H9 (cell line): Measurements from ENCODE around the gene CCNY. TPM values are rescaled to one million over a fixed set of nuclear protein-coding genes. Genes with fewer than 3 reads are reported as not detected.

ENCODE experiments used
- DNase-seq: peaks from one replicate; pipeline ENCODE4 v3.0.0-alpha.2; 2017
- H2AFZ ChIP-seq: one replicate; pipeline ENCODE4 v1.6.1; 2013; ENCODE audit warnings: mild to moderate bottlenecking, low read length, control low read depth, moderate library complexity
- H2AK5ac ChIP-seq: 2 replicates; pipeline ENCODE4 v1.6.1; 2013; ENCODE audit warnings: low read length, control low read depth, mixed read lengths; ENCODE audit not compliant: insufficient read length
- H2BK120ac ChIP-seq: one replicate; pipeline ENCODE4 v1.6.1; 2013; ENCODE audit warnings: low read depth, mild to moderate bottlenecking, low read length, control low read depth, inconsistent platforms; ENCODE audit not compliant: poor library complexity, severe bottlenecking
- H2BK12ac ChIP-seq: 2 replicates; pipeline ENCODE4 v1.6.1; 2013; ENCODE audit warnings: low read length, control low read depth, mixed read lengths, low read depth; ENCODE audit not compliant: insufficient read length
- H2BK15ac ChIP-seq: 2 replicates; pipeline ENCODE4 v1.6.1; 2013; ENCODE audit warnings: low read depth, low read length, control low read depth
- H2BK20ac ChIP-seq: one replicate; pipeline ENCODE4 v1.6.1; 2013; ENCODE audit warnings: low read depth, mild to moderate bottlenecking, low read length, control low read depth, inconsistent platforms; ENCODE audit not compliant: poor library complexity, severe bottlenecking
- H2BK5ac ChIP-seq: 2 replicates; pipeline ENCODE4 v1.6.1; 2013; ENCODE audit warnings: low read length, control low read depth, mixed read lengths; ENCODE audit not compliant: insufficient read length
- H3K14ac ChIP-seq: 2 replicates; pipeline ENCODE4 v1.6.1; 2013; ENCODE audit warnings: low read length, control low read depth; ENCODE audit not compliant: insufficient read depth
- H3K18ac ChIP-seq: 2 replicates; pipeline ENCODE4 v1.6.1; 2013; ENCODE audit warnings: low read depth, mild to moderate bottlenecking, mixed read lengths, low read length, control low read depth; ENCODE audit not compliant: insufficient read length
- H3K23ac ChIP-seq: 2 replicates; pipeline ENCODE4 v1.6.1; 2013; ENCODE audit warnings: low read length, control low read depth, mixed read lengths, low read depth; ENCODE audit not compliant: insufficient read length
- H3K23me2 ChIP-seq: 2 replicates; pipeline ENCODE4 v1.6.1; 2013; ENCODE audit warnings: low read depth, mild to moderate bottlenecking, mixed read lengths, low read length, control low read depth; ENCODE audit not compliant: insufficient read length, poor library complexity, severe bottlenecking
- H3K27ac ChIP-seq: 2 replicates; pipeline ENCODE4 v1.5.1; 2013; ENCODE audit warnings: low read length, control low read depth, mixed read lengths, low read depth; ENCODE audit not compliant: insufficient read length
- H3K27me3 ChIP-seq: 2 replicates; pipeline ENCODE4 v1.6.1; 2013; ENCODE audit warnings: low read length, control low read depth, inconsistent platforms; ENCODE audit not compliant: insufficient read depth
- H3K4ac ChIP-seq: 2 replicates; pipeline ENCODE4 v1.6.1; 2013; ENCODE audit warnings: low read depth, mild to moderate bottlenecking, control low read depth, inconsistent platforms, low read length, moderate library complexity
- H3K4me1 ChIP-seq: 2 replicates; pipeline ENCODE4 v1.6.1; 2013; ENCODE audit warnings: low read length, control low read depth, inconsistent platforms; ENCODE audit not compliant: insufficient read depth
- H3K4me2 ChIP-seq: 2 replicates; pipeline ENCODE4 v1.6.1; 2013; ENCODE audit warnings: low read length, control low read depth, mixed read lengths; ENCODE audit not compliant: insufficient read length, insufficient read depth
- H3K56ac ChIP-seq: 2 replicates; pipeline ENCODE4 v1.6.1; 2013; ENCODE audit warnings: low read depth, mild to moderate bottlenecking, mixed read lengths, low read length, control low read depth; ENCODE audit not compliant: insufficient read length
- H3K79me1 ChIP-seq: 2 replicates; pipeline ENCODE4 v1.6.1; 2013; ENCODE audit warnings: low read depth, mild to moderate bottlenecking, moderate library complexity, low read length, control low read depth, inconsistent platforms; ENCODE audit not compliant: insufficient read depth, poor library complexity, severe bottlenecking
- H3K79me2 ChIP-seq: 2 replicates; pipeline ENCODE4 v1.6.1; 2013; ENCODE audit warnings: low read length, control low read depth, inconsistent platforms; ENCODE audit not compliant: insufficient read depth
- H3K9ac ChIP-seq: 2 replicates; pipeline ENCODE4 v1.6.1; 2013; ENCODE audit warnings: low read length, control low read depth, mixed read lengths; ENCODE audit not compliant: insufficient read length; ENCODE audit errors: extremely low read depth
- H3K9me3 ChIP-seq: one replicate; pipeline ENCODE4 v1.6.1; 2013; ENCODE audit warnings: low read depth, low read length, inconsistent platforms; ENCODE audit not compliant: control insufficient read depth
- H3T11ph ChIP-seq: one replicate; pipeline ENCODE4 v1.6.1; 2013; ENCODE audit warnings: mild to moderate bottlenecking, low read length, control low read depth, inconsistent platforms
- H4K20me1 ChIP-seq: one replicate; pipeline ENCODE4 v1.6.1; 2013; ENCODE audit not compliant: control insufficient read depth, insufficient read length, insufficient read depth
- H4K5ac ChIP-seq: 2 replicates; pipeline ENCODE4 v1.6.1; 2013; ENCODE audit warnings: low read depth, mild to moderate bottlenecking, mixed read lengths, low read length, control low read depth; ENCODE audit not compliant: insufficient read length
- H4K8ac ChIP-seq: replicated peaks from 2 replicates; pipeline ENCODE4 v1.6.1; 2013; ENCODE audit warnings: low read length, control low read depth, mixed read lengths, low read depth; ENCODE audit not compliant: insufficient read length
- H4K91ac ChIP-seq: 2 replicates; pipeline ENCODE4 v1.6.1; 2013; ENCODE audit warnings: low read depth, mild to moderate bottlenecking, moderate library complexity, mixed read lengths, low read length, control low read depth; ENCODE audit not compliant: insufficient read length
- H3K27ac Mint-ChIP-seq, 3 experiments: 2 replicates in 2 of 3; 3 replicates in 1 of 3; pipeline ENCODE4 v1.8.0; 2020 to 2021; ENCODE audit warnings: mixed read lengths in 3 of 3, mild to moderate bottlenecking in 1 of 3, moderate library complexity in 1 of 3
- H3K27me3 Mint-ChIP-seq: 2 replicates; pipeline ENCODE4 v1.8.0; 2021; ENCODE audit warnings: low read depth, mild to moderate bottlenecking, moderate library complexity, mixed read lengths
- H3K36me3 Mint-ChIP-seq, 3 experiments: 2 replicates in 2 of 3; 3 replicates in 1 of 3; pipeline ENCODE4 v1.8.0; 2020 to 2021; ENCODE audit warnings: low read depth in 3 of 3, mixed read lengths in 3 of 3; ENCODE audit not compliant: insufficient read depth in 1 of 3
- H3K4me1 Mint-ChIP-seq, 2 experiments: 2 replicates each; pipeline ENCODE4 v1.8.0; 2020; ENCODE audit warnings: mixed read lengths in 2 of 2
- H3K4me3 Mint-ChIP-seq, 2 experiments: 2 replicates in 1 of 2; 3 replicates in 1 of 2; pipeline ENCODE4 v1.8.0; 2020 to 2021; ENCODE audit warnings: mild to moderate bottlenecking in 2 of 2, mixed read lengths in 2 of 2, moderate library complexity in 1 of 2
- H3K9me3 Mint-ChIP-seq, 2 experiments: 2 replicates in 1 of 2; 3 replicates in 1 of 2; pipeline ENCODE4 v1.8.0; 2020; ENCODE audit warnings: mild to moderate bottlenecking in 2 of 2, mixed read lengths in 2 of 2, moderate library complexity in 1 of 2
- WGBS: extraction: QIAGEN DNeasy Blood & Tissue Kit; methylation state at CpG from one replicate; pipeline ENCODE4 v1.1.7; 2013; ENCODE audit warnings: missing lambda C conversion rate, low lambda C conversion rate, mixed read lengths; ENCODE audit not compliant: insufficient read length; ENCODE audit errors: extremely low coverage; 5-methylcytosine and 5-hydroxymethylcytosine counted together
- total RNA-seq: library from RNA; stranded (reverse); gene quantifications from 2 replicates; pipeline ENCODE4 v1.2.1, GENCODE V29; 2021
- TF ChIP-seq, protein P1 (sequence below): fragments of 200-600 bp; sonication (generic); conservative IDR thresholded peaks from 3 replicates; pipeline ENCODE4 v1.8.0; 2021; ENCODE audit warnings: antibody characterized with exemption, mild to moderate bottlenecking

CCNY gene
- total RNA-seq, 1 experiment from 2014 or later: 62.1 TPM

DNA sequence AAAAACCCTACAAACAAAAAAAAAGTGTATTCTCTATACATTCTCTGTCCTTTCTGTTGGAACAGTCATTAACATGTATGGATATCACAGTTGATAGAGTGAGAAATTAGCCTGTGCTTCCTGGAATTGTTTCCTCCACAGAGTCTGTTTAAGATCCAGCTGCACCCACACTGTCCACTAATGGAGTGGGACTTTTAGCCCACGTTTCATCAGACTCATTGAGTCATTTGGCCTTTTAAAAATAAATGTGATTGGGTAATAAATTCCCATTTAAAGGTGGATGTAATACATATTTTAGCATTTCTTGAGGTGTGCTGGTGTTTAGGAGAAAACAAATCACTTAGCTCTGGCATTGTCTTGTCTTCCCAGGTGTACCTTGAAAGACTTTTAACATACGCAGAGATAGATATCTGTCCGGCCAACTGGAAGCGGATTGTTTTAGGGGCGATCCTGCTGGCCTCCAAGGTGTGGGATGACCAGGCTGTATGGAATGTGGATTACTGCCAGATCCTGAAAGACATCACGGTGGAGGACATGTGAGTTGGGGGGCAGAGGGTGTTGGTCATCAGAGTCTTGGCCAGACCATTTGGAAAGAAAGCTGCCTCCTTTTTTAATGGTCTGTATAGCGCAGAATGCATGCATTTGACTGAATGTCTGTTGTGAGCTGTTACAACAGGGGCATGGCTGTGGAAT lies 216.5 kb downstream of the CCNY start:
- whole genome bisulfite sequencing: no CpG with 5 or more reads among the region's 7 CpGs

More for the DNA sequence above, 216.5 kb downstream of the CCNY start:
- no peaks in the 10 kb centered on the region for H3K27me3 Mint-ChIP-seq
- Histone ChIP-seq H3K56ac (no peak overlapping the region), H3K14ac (no peak overlapping the region), H2BK15ac (no peak overlapping the region), H3T11ph (no peak overlapping the region), H3K23me2 (no peaks in the 10 kb centered on the region), H2BK120ac (no peak overlapping the region), H3K79me2 (no peaks in the 10 kb centered on the region), H3K27me3 (no peaks in the 10 kb centered on the region), H4K5ac (no peak overlapping the region), H4K91ac (no peak overlapping the region), H3K4ac (no peak overlapping the region), H3K9ac (no peak overlapping the region), H3K18ac (no peak overlapping the region), H3K4me1 (no peaks in the 10 kb centered on the region), H3K23ac (no peak overlapping the region), H3K27ac (no peak overlapping the region), H2AFZ (no peak overlapping the region), H3K9me3 (no peaks in the 10 kb centered on the region), H3K4me2 (no peak overlapping the region), H4K20me1 (no peaks in the 10 kb centered on the region), H2BK5ac (no peak overlapping the region), H2BK20ac (no peak overlapping the region), H2AK5ac (no peak overlapping the region), H3K79me1 (no peaks in the 10 kb centered on the region), H4K8ac (no peak overlapping the region), H2BK12ac (no peak overlapping the region)
- H3K4me3 Mint-ChIP-seq: no peak overlapping the region
- peaks cover 3 to 8% of the 10 kb centered on the region in 2 experiments for H3K4me1 Mint-ChIP-seq
- H3K9me3 Mint-ChIP-seq: no peaks in the 10 kb centered on the region
- TF ChIP-seq, protein P1, sequence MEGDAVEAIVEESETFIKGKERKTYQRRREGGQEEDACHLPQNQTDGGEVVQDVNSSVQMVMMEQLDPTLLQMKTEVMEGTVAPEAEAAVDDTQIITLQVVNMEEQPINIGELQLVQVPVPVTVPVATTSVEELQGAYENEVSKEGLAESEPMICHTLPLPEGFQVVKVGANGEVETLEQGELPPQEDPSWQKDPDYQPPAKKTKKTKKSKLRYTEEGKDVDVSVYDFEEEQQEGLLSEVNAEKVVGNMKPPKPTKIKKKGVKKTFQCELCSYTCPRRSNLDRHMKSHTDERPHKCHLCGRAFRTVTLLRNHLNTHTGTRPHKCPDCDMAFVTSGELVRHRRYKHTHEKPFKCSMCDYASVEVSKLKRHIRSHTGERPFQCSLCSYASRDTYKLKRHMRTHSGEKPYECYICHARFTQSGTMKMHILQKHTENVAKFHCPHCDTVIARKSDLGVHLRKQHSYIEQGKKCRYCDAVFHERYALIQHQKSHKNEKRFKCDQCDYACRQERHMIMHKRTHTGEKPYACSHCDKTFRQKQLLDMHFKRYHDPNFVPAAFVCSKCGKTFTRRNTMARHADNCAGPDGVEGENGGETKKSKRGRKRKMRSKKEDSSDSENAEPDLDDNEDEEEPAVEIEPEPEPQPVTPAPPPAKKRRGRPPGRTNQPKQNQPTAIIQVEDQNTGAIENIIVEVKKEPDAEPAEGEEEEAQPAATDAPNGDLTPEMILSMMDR: no peak
- H3K36me3 Mint-ChIP-seq: peaks cover 0 to 5% (median 3%) of the 10 kb centered on the region in 3 experiments; a peak in 5 of 7 replicates
- DNase-seq: no peak
- no peak overlapping the region for H3K27ac Mint-ChIP-seq
